Fibroblast of lung (primary cell): Measurements from ENCODE around the gene THOC6.

Experiments used
- EZH2 ChIP-seq: IDR thresholded peaks from 2 replicates; pipeline ENCODE4 v1.5.1; 2012; ENCODE audit warnings: low read length, control low read depth, mild to moderate bottlenecking; ENCODE audit errors: missing control alignments
- TF ChIP-seq, protein P1 (sequence below), 2 donors: IDR thresholded peaks in 1 of 2; conservative IDR thresholded peaks in 1 of 2; 1 replicate in 1 of 2; 2 replicates in 1 of 2; pipeline ENCODE4 v1.5.1; 2011 to 2012; ENCODE audit warnings: low read length in 2 of 2, control low read depth in 1 of 2, inconsistent platforms in 1 of 2, low read depth in 1 of 2, mild to moderate bottlenecking in 1 of 2

DNA sequence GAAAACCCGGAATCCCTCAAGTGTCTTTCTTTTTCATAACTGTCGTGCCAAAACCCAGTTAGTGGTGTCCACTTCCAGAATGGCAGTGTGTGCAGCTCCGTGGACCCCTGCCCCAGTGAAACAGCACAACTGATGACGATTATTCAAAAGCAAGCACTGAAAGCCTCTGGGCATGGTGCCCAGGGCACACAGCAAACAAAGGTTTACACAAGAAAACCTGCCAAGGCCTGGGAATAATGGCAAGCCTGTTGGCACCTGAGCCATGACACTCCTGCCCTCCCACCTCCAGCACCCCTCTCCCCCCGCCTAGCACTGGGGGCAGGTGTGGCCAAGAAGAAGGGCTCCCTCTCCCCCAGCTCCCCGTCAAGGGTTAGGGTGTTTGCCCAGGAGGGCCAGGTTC is 46.4 kb upstream of the THOC6 start:
- TF ChIP-seq, protein P1, sequence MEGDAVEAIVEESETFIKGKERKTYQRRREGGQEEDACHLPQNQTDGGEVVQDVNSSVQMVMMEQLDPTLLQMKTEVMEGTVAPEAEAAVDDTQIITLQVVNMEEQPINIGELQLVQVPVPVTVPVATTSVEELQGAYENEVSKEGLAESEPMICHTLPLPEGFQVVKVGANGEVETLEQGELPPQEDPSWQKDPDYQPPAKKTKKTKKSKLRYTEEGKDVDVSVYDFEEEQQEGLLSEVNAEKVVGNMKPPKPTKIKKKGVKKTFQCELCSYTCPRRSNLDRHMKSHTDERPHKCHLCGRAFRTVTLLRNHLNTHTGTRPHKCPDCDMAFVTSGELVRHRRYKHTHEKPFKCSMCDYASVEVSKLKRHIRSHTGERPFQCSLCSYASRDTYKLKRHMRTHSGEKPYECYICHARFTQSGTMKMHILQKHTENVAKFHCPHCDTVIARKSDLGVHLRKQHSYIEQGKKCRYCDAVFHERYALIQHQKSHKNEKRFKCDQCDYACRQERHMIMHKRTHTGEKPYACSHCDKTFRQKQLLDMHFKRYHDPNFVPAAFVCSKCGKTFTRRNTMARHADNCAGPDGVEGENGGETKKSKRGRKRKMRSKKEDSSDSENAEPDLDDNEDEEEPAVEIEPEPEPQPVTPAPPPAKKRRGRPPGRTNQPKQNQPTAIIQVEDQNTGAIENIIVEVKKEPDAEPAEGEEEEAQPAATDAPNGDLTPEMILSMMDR (conservative IDR thresholded peaks at IDR 0.05 in 1 of 2, IDR thresholded peaks at IDR 0.05 in 1 of 2; ENCODE audit: low read depth in 1 of 2, low read length in 2 of 2), result no peak
- no peak for TF ChIP-seq EZH2
